ENCODE measurements around the gene EIF4A2. TPM values are rescaled to one million over a fixed set of nuclear protein-coding genes. Genes with fewer than 3 reads are reported as not detected.

Gene EIF4A2
- total RNA-seq, 1 donor from 2014 or later = 260 TPM

GRCh38 chr3:186783731-186784515 lies 546 bp downstream of the EIF4A2 start:
- H3K36me3 Mint-ChIP-seq (ENCODE audit: low read depth, unreplicated experiment) = peaks cover 52% of the 10 kb centered on the region
- peaks cover 43% of the 10 kb centered on the region for H3K4me1 Mint-ChIP-seq (ENCODE audit: unreplicated experiment)
- H3K4me3 Mint-ChIP-seq (ENCODE audit: unreplicated experiment) = peak overlapping the region; percentile 100
- no peak for TF ChIP-seq CTCF (IDR thresholded peaks at IDR 0.05; ENCODE audit: unreplicated experiment)
- H3K27me3 Mint-ChIP-seq (ENCODE audit: unreplicated experiment) = peaks cover 17% of the 10 kb centered on the region
- no peaks in the 10 kb centered on the region for H3K9me3 Mint-ChIP-seq (ENCODE audit: unreplicated experiment)
- DNase-seq (ENCODE audit: low spot score) = peak; percentile 82
- H3K27ac Mint-ChIP-seq (ENCODE audit: unreplicated experiment) = peak overlapping the region; percentile 100

GRCh38 chr3:186784820-186785494 lies 1.6 kb downstream of the EIF4A2 start:
- H3K4me1 Mint-ChIP-seq (ENCODE audit: unreplicated experiment) = peaks cover 43% of the 10 kb centered on the region
- peak overlapping the region; percentile 100 for H3K4me3 Mint-ChIP-seq (ENCODE audit: unreplicated experiment)
- H3K9me3 Mint-ChIP-seq (ENCODE audit: unreplicated experiment) = no peaks in the 10 kb centered on the region
- DNase-seq (ENCODE audit: low spot score) = no peak
- no peak for TF ChIP-seq CTCF (IDR thresholded peaks at IDR 0.05; ENCODE audit: unreplicated experiment)
- H3K27ac Mint-ChIP-seq (ENCODE audit: unreplicated experiment) = peak overlapping the region; percentile 100
- peaks cover 59% of the 10 kb centered on the region for H3K36me3 Mint-ChIP-seq (ENCODE audit: low read depth, unreplicated experiment)
- peaks cover 15% of the 10 kb centered on the region for H3K27me3 Mint-ChIP-seq (ENCODE audit: unreplicated experiment)

GRCh38 chr3:186785495-186786018 lies 2.2 kb downstream of the EIF4A2 start:
- Mint-ChIP-seq H3K4me3 (ENCODE audit: unreplicated experiment) (peak overlapping the region; percentile 100), H3K4me1 (ENCODE audit: unreplicated experiment) (peaks cover 43% of the 10 kb centered on the region), H3K27me3 (ENCODE audit: unreplicated experiment) (peaks cover 15% of the 10 kb centered on the region), H3K27ac (ENCODE audit: unreplicated experiment) (no peak overlapping the region), H3K9me3 (ENCODE audit: unreplicated experiment) (no peaks in the 10 kb centered on the region), H3K36me3 (ENCODE audit: low read depth, unreplicated experiment) (peaks cover 60% of the 10 kb centered on the region)
- no peak for TF ChIP-seq CTCF (IDR thresholded peaks at IDR 0.05; ENCODE audit: unreplicated experiment)
- no peak for DNase-seq (ENCODE audit: low spot score)

GRCh38 chr3:186786922-186787321 lies 3.5 kb downstream of the EIF4A2 start:
- H3K36me3 Mint-ChIP-seq (ENCODE audit: low read depth, unreplicated experiment) = peaks cover 66% of the 10 kb centered on the region
- H3K27ac Mint-ChIP-seq (ENCODE audit: unreplicated experiment) = no peak overlapping the region
- no peak for DNase-seq (ENCODE audit: low spot score)
- peak overlapping the region; percentile 62 for H3K4me3 Mint-ChIP-seq (ENCODE audit: unreplicated experiment)
- no peaks in the 10 kb centered on the region for H3K9me3 Mint-ChIP-seq (ENCODE audit: unreplicated experiment)
- H3K4me1 Mint-ChIP-seq (ENCODE audit: unreplicated experiment) = peaks cover 43% of the 10 kb centered on the region
- TF ChIP-seq CTCF (IDR thresholded peaks at IDR 0.05; ENCODE audit: unreplicated experiment) = no peak
- peaks cover 15% of the 10 kb centered on the region for H3K27me3 Mint-ChIP-seq (ENCODE audit: unreplicated experiment)

All from endothelial cell (in vitro differentiated cells).